Colonic mucosa (tissue), 4 donors: Measurements from ENCODE around the gene AHI1. TPM values are rescaled to one million over a fixed set of nuclear protein-coding genes. Genes with fewer than 3 reads are reported as not detected.
A peak's percentile ranks its signal among the peaks of the same experiment; 100 is the strongest.

ENCODE experiments used
- DNase-seq: peaks from one replicate; pipeline ENCODE4 v3.0.0-alpha.2; 2020
- H3K27ac ChIP-seq: fragments of 200-600 bp; one replicate; pipeline ENCODE4 v1.8.0; 2021
- H3K27me3 ChIP-seq: fragments of 200-600 bp; one replicate; pipeline ENCODE4 v1.8.0; 2021
- H3K36me3 ChIP-seq: fragments of 200-600 bp; one replicate; pipeline ENCODE4 v1.8.0; 2021
- H3K4me1 ChIP-seq: fragments of 200-600 bp; one replicate; pipeline ENCODE4 v1.8.0; 2021; ENCODE audit warnings: mild to moderate bottlenecking
- H3K4me3 ChIP-seq: fragments of 200-600 bp; one replicate; pipeline ENCODE4 v1.8.0; 2021
- H3K9ac ChIP-seq, 2 donors: one replicate each; pipeline ENCODE4 v1.7.0; 2013; ENCODE audit warnings: control low read depth in 2 of 2, low read depth in 2 of 2, low read length in 2 of 2
- H3K9me3 ChIP-seq: fragments of 200-600 bp; one replicate; pipeline ENCODE4 v1.8.0; 2021
- intact Hi-C: fragments of 100-400 bp; cut with DNase I; formaldehyde crosslinking; loops from one replicate; pipeline ENCODE4 v1.14.1; 2022
- total RNA-seq, 2 donors: library from RNA; stranded (reverse); fragmentation: NEBNext Ultra II Directional in 1 of 2; extraction: Animal tissue kit (Norgen Biotek cat#: 25700) in 1 of 2; gene quantifications; one replicate each; pipeline ENCODE4 v1.2.1, GENCODE V29; 2021
- TF ChIP-seq, protein P1 (sequence below): fragments of 200-600 bp; IDR thresholded peaks from one replicate; pipeline ENCODE4 v1.8.0; 2022; ENCODE audit warnings: antibody characterized with exemption, mild to moderate bottlenecking
- donor health status: healthy.
- donor health status: DM: no; HTN: no; CAD: no.
- donor health status: DM: no; HTN: no; CAD: no.

Gene AHI1
- total RNA-seq, 2 donors from 2014 or later, result 21.0 to 25.5 TPM

- intact Hi-C loops, result loop anchor here (10.0 kb wide), 1 partner anchor 719 kb away; no protein-coding TSS in a partner anchor
- Histone ChIP-seq H3K36me3 (no peaks in the 10 kb centered on the region), H3K27ac (peak overlapping the region; percentile 77), H3K9me3 (no peaks in the 10 kb centered on the region), H3K27me3 (no peaks in the 10 kb centered on the region), H3K9ac (peak overlapping the region in 1 of 2 donors; percentile 19), H3K4me3 (no peak overlapping the region), H3K4me1 (no peaks in the 10 kb centered on the region)
- TF ChIP-seq, protein P1, sequence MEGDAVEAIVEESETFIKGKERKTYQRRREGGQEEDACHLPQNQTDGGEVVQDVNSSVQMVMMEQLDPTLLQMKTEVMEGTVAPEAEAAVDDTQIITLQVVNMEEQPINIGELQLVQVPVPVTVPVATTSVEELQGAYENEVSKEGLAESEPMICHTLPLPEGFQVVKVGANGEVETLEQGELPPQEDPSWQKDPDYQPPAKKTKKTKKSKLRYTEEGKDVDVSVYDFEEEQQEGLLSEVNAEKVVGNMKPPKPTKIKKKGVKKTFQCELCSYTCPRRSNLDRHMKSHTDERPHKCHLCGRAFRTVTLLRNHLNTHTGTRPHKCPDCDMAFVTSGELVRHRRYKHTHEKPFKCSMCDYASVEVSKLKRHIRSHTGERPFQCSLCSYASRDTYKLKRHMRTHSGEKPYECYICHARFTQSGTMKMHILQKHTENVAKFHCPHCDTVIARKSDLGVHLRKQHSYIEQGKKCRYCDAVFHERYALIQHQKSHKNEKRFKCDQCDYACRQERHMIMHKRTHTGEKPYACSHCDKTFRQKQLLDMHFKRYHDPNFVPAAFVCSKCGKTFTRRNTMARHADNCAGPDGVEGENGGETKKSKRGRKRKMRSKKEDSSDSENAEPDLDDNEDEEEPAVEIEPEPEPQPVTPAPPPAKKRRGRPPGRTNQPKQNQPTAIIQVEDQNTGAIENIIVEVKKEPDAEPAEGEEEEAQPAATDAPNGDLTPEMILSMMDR, result no peak
- DNase-seq, result no peak
These were observed 8.1 kb upstream of the AHI1 start for GRCh38 chr6:135505648-135506047.

DNA sequence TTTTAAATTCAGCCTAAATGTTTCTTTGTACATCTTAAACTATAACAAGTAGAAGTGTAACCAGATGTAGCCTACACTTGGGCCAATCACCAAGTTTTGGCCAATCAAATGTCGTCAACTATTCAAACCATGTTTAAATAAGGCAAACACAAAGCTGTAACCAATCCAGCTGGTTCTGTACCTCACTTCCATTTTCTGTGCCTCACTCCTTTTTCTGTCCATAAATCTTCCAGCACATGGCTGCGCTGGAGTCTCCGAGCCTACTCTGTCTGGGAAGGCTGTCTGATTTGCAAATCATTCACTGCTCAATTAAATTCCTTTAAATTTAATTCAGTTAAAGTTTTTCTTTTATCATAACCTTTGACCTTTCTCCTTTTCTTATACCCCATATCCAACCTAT, 7.7 kb upstream of the AHI1 start:
- Histone ChIP-seq H3K4me3 (no peak overlapping the region), H3K9ac (no peak overlapping the region), H3K4me1 (no peaks in the 10 kb centered on the region), H3K36me3 (no peaks in the 10 kb centered on the region), H3K9me3 (no peaks in the 10 kb centered on the region), H3K27me3 (no peaks in the 10 kb centered on the region), H3K27ac (peak overlapping the region; percentile 77)
- DNase-seq, result peak; percentile 37
- TF ChIP-seq, protein P1, result no peak
- intact Hi-C loops, result loop anchor here (10.0 kb wide), 1 partner anchor 720 kb away; no protein-coding TSS in a partner anchor

GRCh38 chr6:135504734-135505133, 7.2 kb upstream of the AHI1 start:
- Histone ChIP-seq H3K4me1 (no peaks in the 10 kb centered on the region), H3K9me3 (no peaks in the 10 kb centered on the region), H3K4me3 (no peak overlapping the region), H3K36me3 (no peaks in the 10 kb centered on the region), H3K9ac (no peak overlapping the region), H3K27me3 (no peaks in the 10 kb centered on the region), H3K27ac (peak overlapping the region; percentile 77)
- no peak for DNase-seq
- intact Hi-C loops, result loop anchor here (10.0 kb wide), 1 partner anchor 720 kb away; no protein-coding TSS in a partner anchor
- TF ChIP-seq, protein P1, result no peak

DNA sequence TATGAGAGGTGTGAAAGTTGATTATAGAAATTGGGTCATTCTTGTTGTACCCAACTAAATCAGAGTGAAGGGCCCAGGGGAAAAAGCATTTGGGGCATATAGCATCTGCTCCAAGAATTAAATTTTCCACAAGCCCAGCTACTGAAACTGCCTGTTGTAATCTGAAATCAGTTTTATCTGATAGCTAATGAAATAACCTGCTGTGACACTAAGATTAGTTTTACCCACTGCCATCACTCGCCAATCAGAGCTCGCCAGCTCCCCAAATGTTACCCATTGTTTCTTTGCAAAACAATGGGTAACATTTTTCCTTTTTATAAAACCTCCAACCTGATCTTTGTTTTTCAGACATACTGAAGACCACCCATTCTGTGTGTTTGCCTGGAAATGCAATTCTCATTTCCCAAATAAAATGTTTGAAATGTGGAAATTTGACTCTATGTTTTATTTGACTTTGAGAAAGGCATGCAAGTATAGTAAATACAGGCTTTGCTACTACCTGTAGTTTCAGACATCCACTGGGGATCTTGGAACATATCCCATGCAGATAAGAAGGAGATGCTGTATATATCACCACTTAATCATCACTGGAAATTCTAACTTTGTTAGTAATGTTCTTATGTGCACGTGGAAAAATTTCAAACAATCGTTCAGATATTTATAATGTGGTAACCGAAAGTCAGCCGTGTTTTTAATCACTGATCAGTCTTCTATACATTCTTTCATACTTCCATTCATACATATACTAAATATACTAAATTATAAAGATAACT, 6.3 kb upstream of the AHI1 start:
- no peaks in the 10 kb centered on the region for H3K36me3 ChIP-seq
- intact Hi-C loops, result loop anchor here (10.0 kb wide), 1 partner anchor 721 kb away; no protein-coding TSS in a partner anchor
- H3K4me3 ChIP-seq, result no peak overlapping the region
- H3K4me1 ChIP-seq, result peaks cover 1% of the 10 kb centered on the region
- H3K9me3 ChIP-seq, result no peaks in the 10 kb centered on the region
- no peak overlapping the region for H3K27ac ChIP-seq
- no peaks in the 10 kb centered on the region for H3K27me3 ChIP-seq
- no peak for DNase-seq
- TF ChIP-seq, protein P1, result no peak
- H3K9ac ChIP-seq, result no peak overlapping the region

- Histone ChIP-seq H3K36me3 (no peaks in the 10 kb centered on the region), H3K4me3 (no peak overlapping the region), H3K27ac (peak overlapping the region; percentile 93), H3K9me3 (no peaks in the 10 kb centered on the region), H3K9ac (no peak overlapping the region), H3K4me1 (peaks cover 4% of the 10 kb centered on the region), H3K27me3 (no peaks in the 10 kb centered on the region)
- TF ChIP-seq, protein P1, result no peak
- DNase-seq, result no peak
- intact Hi-C loops, result loop anchor here (10.0 kb wide), 1 partner anchor 725 kb away; no protein-coding TSS in a partner anchor
These were observed 2.2 kb upstream of the AHI1 start for GRCh38 chr6:135499441-135500340.
